NB4 (cell line): ENCODE data around the gene NOCT.

Source experiments
- CTCF ChIP-seq: IDR thresholded peaks from one replicate; pipeline ENCODE4 v1.5.1; 2012; ENCODE audit warnings: low read depth, low read length
- MAX ChIP-seq: IDR thresholded peaks from 2 replicates; pipeline ENCODE4 v1.6.1; 2011; ENCODE audit warnings: low read depth, low read length
- MYC ChIP-seq: IDR thresholded peaks from 2 replicates; pipeline ENCODE4 v1.6.1; 2011; ENCODE audit warnings: low read depth, low read length
- POLR2A ChIP-seq: IDR thresholded peaks from 2 replicates; pipeline ENCODE4 v1.6.1; 2011; ENCODE audit warnings: mild to moderate bottlenecking; ENCODE audit not compliant: insufficient read length; ENCODE audit errors: extremely low read depth

- TF ChIP-seq POLR2A (no peak), CTCF (no peak), MAX (no peak), MYC (no peak)
Measured at GRCh38 chr4:138982754-138983153, 32.8 kb upstream of the NOCT start.
